GM23338 (cell line): Measurements from ENCODE around the gene CYBRD1. TPM values are rescaled to one million over a fixed set of nuclear protein-coding genes. Genes with fewer than 3 reads are reported as not detected.

Experiments used
- ATAC-seq: fragments of 200-7000 bp; cut with Tn5 transposase; 3 replicates; pipeline ENCODE4 v1.9.1; 2020
- DNase-seq: peaks from one replicate; pipeline ENCODE4 v3.0.0-alpha.2; 2015; ENCODE audit warnings: low spot score
- H2AFZ ChIP-seq: fragments of 200-600 bp; sonication (generic); 2 replicates; pipeline ENCODE4 v1.8.0; 2016; ENCODE audit warnings: antibody characterized with exemption, mild to moderate bottlenecking, moderate library complexity
- H3F3A ChIP-seq: fragments of 200-600 bp; sonication (generic); replicated peaks from 2 replicates; pipeline ENCODE4 v1.8.0; 2017; ENCODE audit warnings: antibody characterized with exemption, mixed run types, low read depth
- H3K27ac ChIP-seq: fragments of 200-600 bp; sonication (generic); 2 replicates; pipeline ENCODE4 v1.6.1; 2016; ENCODE audit warnings: low read depth
- H3K27me3 ChIP-seq: fragments of 200-600 bp; sonication (generic); 2 replicates; pipeline ENCODE4 v1.8.0; 2016; ENCODE audit warnings: mild to moderate bottlenecking, mixed run types, moderate library complexity; ENCODE audit not compliant: insufficient read depth
- H3K36me3 ChIP-seq: fragments of 200-600 bp; sonication (generic); 2 replicates; pipeline ENCODE4 v1.8.0; 2016; ENCODE audit warnings: mild to moderate bottlenecking; ENCODE audit not compliant: insufficient read depth
- H3K4me1 ChIP-seq: fragments of 200-600 bp; sonication (generic); 2 replicates; pipeline ENCODE4 v1.8.0; 2016; ENCODE audit warnings: mild to moderate bottlenecking, moderate library complexity; ENCODE audit not compliant: insufficient read depth
- H3K4me2 ChIP-seq: fragments of 200-600 bp; sonication (generic); 2 replicates; pipeline ENCODE4 v1.7.1; 2017; ENCODE audit warnings: mixed run types
- H3K4me3 ChIP-seq: fragments of 200-600 bp; sonication (generic); 2 replicates; pipeline ENCODE4 v1.6.1; 2016; ENCODE audit warnings: mixed run types
- H3K79me2 ChIP-seq: fragments of 200-600 bp; sonication (generic); replicated peaks from 2 replicates; pipeline ENCODE4 v1.8.0; 2017; ENCODE audit warnings: mild to moderate bottlenecking; ENCODE audit not compliant: insufficient read depth
- H3K9me2 ChIP-seq: fragments of 200-600 bp; sonication (generic); 2 replicates; pipeline ENCODE4 v1.8.0; 2017; ENCODE audit not compliant: insufficient read depth
- H4K20me1 ChIP-seq: fragments of 200-600 bp; sonication (generic); replicated peaks from 2 replicates; pipeline ENCODE4 v1.8.0; 2017; ENCODE audit warnings: mild to moderate bottlenecking; ENCODE audit not compliant: insufficient read depth
- H3K27ac Mint-ChIP-seq: 2 replicates; pipeline ENCODE4 v1.8.0; 2020; ENCODE audit warnings: inconsistent platforms, mild to moderate bottlenecking, moderate library complexity, mixed read lengths
- H3K27me3 Mint-ChIP-seq: 3 replicates; pipeline ENCODE4 v1.8.0; 2022; ENCODE audit warnings: low read depth, mild to moderate bottlenecking, moderate library complexity, mixed read lengths, inconsistent platforms; ENCODE audit not compliant: insufficient read depth, poor library complexity
- H3K36me3 Mint-ChIP-seq: 3 replicates; pipeline ENCODE4 v1.8.0; 2021; ENCODE audit warnings: low read depth, mild to moderate bottlenecking, inconsistent platforms, moderate library complexity, mixed read lengths
- H3K4me1 Mint-ChIP-seq: 3 replicates; pipeline ENCODE4 v1.8.0; 2020; ENCODE audit warnings: mild to moderate bottlenecking, inconsistent platforms, mixed read lengths
- H3K4me3 Mint-ChIP-seq: 3 replicates; pipeline ENCODE4 v1.8.0; 2021; ENCODE audit warnings: moderate library complexity, mild to moderate bottlenecking, inconsistent platforms, mixed read lengths
- H3K9me3 Mint-ChIP-seq: 3 replicates; pipeline ENCODE4 v1.8.0; 2020; ENCODE audit warnings: moderate library complexity, mild to moderate bottlenecking, inconsistent platforms, mixed read lengths
- CREB1 ChIP-seq: fragments of 250-450 bp; sonication (Bioruptor Pico); IDR thresholded peaks from 2 replicates; pipeline ENCODE4 v1.5.0; 2020; ENCODE audit warnings: low read depth, mild to moderate bottlenecking, moderate library complexity
- CTCF ChIP-seq, 2 experiments: fragments of 200-600 bp in 1 of 2; sonication (generic) in 1 of 2; conservative IDR thresholded peaks; 2 replicates each; pipeline versions ENCODE4 v1.5.1 to v1.6.1; 2016 to 2017; ENCODE audit warnings: antibody characterized with exemption in 2 of 2, low read depth in 2 of 2, mild to moderate bottlenecking in 2 of 2, moderate library complexity in 1 of 2
- EZH2phosphoT487 ChIP-seq: fragments of 200-600 bp; sonication (generic); IDR thresholded peaks from one replicate; pipeline ENCODE4 v1.8.1; 2018; ENCODE audit warnings: antibody characterized with exemption; ENCODE audit not compliant: unreplicated experiment
- JUNB ChIP-seq: IDR thresholded peaks from one replicate; pipeline ENCODE4 v1.6.1; 2016; ENCODE audit warnings: antibody characterized with exemption; ENCODE audit not compliant: unreplicated experiment
- POLR2AphosphoS5 ChIP-seq: IDR thresholded peaks from 2 replicates; pipeline ENCODE4 v1.6.1; 2016; ENCODE audit warnings: antibody characterized with exemption, low read depth
- REST ChIP-seq: IDR thresholded peaks from one replicate; pipeline ENCODE4 v1.6.1; 2018; ENCODE audit warnings: antibody characterized with exemption; ENCODE audit not compliant: unreplicated experiment
- ZNF114 ChIP-seq: fragments of 250-450 bp; sonication (Bioruptor Pico); IDR thresholded peaks from 2 replicates; pipeline ENCODE4 v1.5.0; 2020; ENCODE audit warnings: mild to moderate bottlenecking, moderate library complexity
- ZNF462 ChIP-seq: fragments of 250-450 bp; sonication (Bioruptor Pico); IDR thresholded peaks from 2 replicates; pipeline ENCODE4 v1.5.0; 2020; ENCODE audit warnings: mild to moderate bottlenecking, moderate library complexity
- polyA plus RNA-seq: library from polyadenylated mRNA; unstranded; fragments of >200 nt; fragmentation: Nextera tagmentation; extraction: Ambion mirVana; gene quantifications from 2 replicates; pipeline ENCODE4 v1.2.1, GENCODE V29; 2016
- total RNA-seq: library from RNA; depleted of rRNA; stranded (reverse); fragments of >200 nt; shearing (Covaris generic); gene quantifications from 2 replicates; pipeline ENCODE4 v1.2.3, GENCODE V29; 2014

CYBRD1 gene
- total and polyA plus RNA-seq, 2 experiments from 2014 or later = 3.4 to 5.3 TPM

DNA sequence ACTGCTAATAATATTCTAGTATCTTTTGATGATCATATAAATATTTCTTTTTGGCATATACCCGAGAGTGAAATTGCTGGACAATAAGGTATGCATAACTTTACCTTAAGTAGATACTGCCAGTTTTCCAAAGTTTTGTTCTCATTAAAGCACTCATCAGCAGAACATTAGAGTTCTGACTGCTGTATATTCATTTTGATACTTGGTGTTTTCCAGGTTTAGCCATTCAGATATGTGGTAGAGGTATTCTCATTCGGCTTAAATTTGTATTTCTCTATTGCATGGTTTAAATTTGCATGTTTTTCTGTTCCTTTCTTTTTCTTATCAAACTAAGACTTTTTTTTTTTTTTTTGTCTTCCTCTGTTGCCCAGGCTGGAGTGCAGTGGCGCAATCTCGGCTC is 18.2 kb downstream of the CYBRD1 start:
- Mint-ChIP-seq H3K4me1 (no peaks in the 10 kb centered on the region), H3K9me3 (no peaks in the 10 kb centered on the region), H3K4me3 (no peak overlapping the region), H3K36me3 (0 out of 3 replicates have a peak, but pooled peaks cover 3% of the 10 kb centered on the region), H3K27ac (no peak overlapping the region), H3K27me3 (no peaks in the 10 kb centered on the region)
- Histone ChIP-seq H3K27ac (no peak overlapping the region), H3K27me3 (no peaks in the 10 kb centered on the region), H3K9me2 (no peaks in the 10 kb centered on the region), H3K36me3 (no peaks in the 10 kb centered on the region), H3F3A (no peaks in the 10 kb centered on the region), H3K4me1 (no peaks in the 10 kb centered on the region), H3K79me2 (no peaks in the 10 kb centered on the region), H2AFZ (no peak overlapping the region), H3K4me3 (no peak overlapping the region), H3K4me2 (no peak overlapping the region), H4K20me1 (no peaks in the 10 kb centered on the region)
- ATAC-seq (no peak), DNase-seq (no peak)
- TF ChIP-seq JUNB = no peak
- TF ChIP-seq CREB1 = no peak
- no peak for TF ChIP-seq ZNF462 (CRISPR knock-in tag)
- TF ChIP-seq EZH2phosphoT487 = no peak
- TF ChIP-seq CTCF (conservative IDR thresholded peaks at IDR 0.05; ENCODE audit: low read depth in 2 of 2) = no peak
- TF ChIP-seq POLR2AphosphoS5 = no peak
- TF ChIP-seq ZNF114 (CRISPR knock-in tag) = no peak
- no peak for TF ChIP-seq REST
